ENCODE measurements around the gene PFKP.

DNA sequence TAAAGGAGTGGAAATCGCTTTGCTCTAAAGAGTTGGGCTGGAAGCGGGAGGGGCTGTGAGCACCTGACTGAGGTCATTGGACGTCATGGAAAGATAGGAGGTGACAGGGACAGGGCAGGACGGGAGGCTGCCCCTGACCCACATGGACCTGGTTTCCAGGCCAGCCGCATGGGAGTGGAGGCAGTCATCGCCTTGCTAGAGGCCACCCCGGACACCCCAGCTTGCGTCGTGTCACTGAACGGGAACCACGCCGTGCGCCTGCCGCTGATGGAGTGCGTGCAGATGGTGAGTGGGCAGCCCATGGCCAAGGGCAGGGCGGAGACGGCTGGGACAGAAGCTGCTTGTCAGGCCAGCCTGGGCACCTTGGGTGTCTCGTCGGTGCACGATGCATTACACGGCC, 41.8 kb downstream of the PFKP start:
- TF ChIP-seq, protein P1, sequence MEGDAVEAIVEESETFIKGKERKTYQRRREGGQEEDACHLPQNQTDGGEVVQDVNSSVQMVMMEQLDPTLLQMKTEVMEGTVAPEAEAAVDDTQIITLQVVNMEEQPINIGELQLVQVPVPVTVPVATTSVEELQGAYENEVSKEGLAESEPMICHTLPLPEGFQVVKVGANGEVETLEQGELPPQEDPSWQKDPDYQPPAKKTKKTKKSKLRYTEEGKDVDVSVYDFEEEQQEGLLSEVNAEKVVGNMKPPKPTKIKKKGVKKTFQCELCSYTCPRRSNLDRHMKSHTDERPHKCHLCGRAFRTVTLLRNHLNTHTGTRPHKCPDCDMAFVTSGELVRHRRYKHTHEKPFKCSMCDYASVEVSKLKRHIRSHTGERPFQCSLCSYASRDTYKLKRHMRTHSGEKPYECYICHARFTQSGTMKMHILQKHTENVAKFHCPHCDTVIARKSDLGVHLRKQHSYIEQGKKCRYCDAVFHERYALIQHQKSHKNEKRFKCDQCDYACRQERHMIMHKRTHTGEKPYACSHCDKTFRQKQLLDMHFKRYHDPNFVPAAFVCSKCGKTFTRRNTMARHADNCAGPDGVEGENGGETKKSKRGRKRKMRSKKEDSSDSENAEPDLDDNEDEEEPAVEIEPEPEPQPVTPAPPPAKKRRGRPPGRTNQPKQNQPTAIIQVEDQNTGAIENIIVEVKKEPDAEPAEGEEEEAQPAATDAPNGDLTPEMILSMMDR (conservative IDR thresholded peaks at IDR 0.05; ENCODE audit: low read length), result no peak
- no peak for TF ChIP-seq EZH2phosphoT487 (IDR thresholded peaks at IDR 0.05; ENCODE audit: borderline replicate concordance)
